Upper lobe of left lung (tissue), 6 donors: ENCODE measurements around the gene TCP11. TPM values are rescaled to one million over a fixed set of nuclear protein-coding genes. Genes with fewer than 3 reads are reported as not detected.

Source experiments
- ATAC-seq, 2 donors: fragments of 200-7000 bp; cut with Tn5 transposase; one replicate each; pipeline ENCODE4 v1.9.1; 2022; ENCODE audit warnings: mild to moderate bottlenecking in 2 of 2, moderate library complexity in 2 of 2; ENCODE audit not compliant: low FRiP score in 2 of 2
- DNase-seq, 2 donors: peaks; one replicate each; pipeline ENCODE4 v3.0.0-alpha.2; 2019 to 2020
- H3K27ac ChIP-seq, 4 donors: fragments of 200-600 bp; sonication (generic); one replicate each; pipeline ENCODE4 v1.5.1; 2016 to 2019
- H3K27me3 ChIP-seq, 4 donors: fragments of 200-600 bp; sonication (generic); one replicate each; pipeline ENCODE4 v1.5.1; 2017 to 2019
- H3K36me3 ChIP-seq, 4 donors: fragments of 200-600 bp; sonication (generic); one replicate each; pipeline ENCODE4 v1.5.1; 2016 to 2019
- H3K4me1 ChIP-seq, 4 donors: fragments of 200-600 bp; sonication (generic); one replicate each; pipeline ENCODE4 v1.5.1; 2018 to 2019
- H3K4me3 ChIP-seq, 4 donors: fragments of 200-600 bp; sonication (generic); one replicate each; pipeline ENCODE4 v1.5.1; 2017 to 2019; ENCODE audit warnings: mild to moderate bottlenecking in 2 of 4, moderate library complexity in 1 of 4
- H3K9me3 ChIP-seq, 4 donors: fragments of 200-600 bp; sonication (generic); one replicate each; pipeline ENCODE4 v1.5.1; 2018 to 2019
- CTCF ChIP-seq, 6 experiments: fragments of 450-650 bp in 4 of 6; fragments of 200-600 bp in 2 of 6; sonication (generic) in 2 of 6; IDR thresholded peaks; one replicate each; pipeline ENCODE4 v1.5.1; 2016 to 2019; ENCODE audit warnings: antibody characterized with exemption in 6 of 6
- EP300 ChIP-seq, 4 donors: sonication (generic); formaldehyde crosslinking; IDR thresholded peaks; one replicate each; pipeline ENCODE4 v1.5.1; 2017; ENCODE audit warnings: antibody characterized with exemption in 4 of 4, control low read depth in 2 of 4
- POLR2A ChIP-seq, 4 donors: fragments of 450-650 bp; IDR thresholded peaks; one replicate each; pipeline ENCODE4 v1.5.1; 2016 to 2017; ENCODE audit warnings: antibody characterized with exemption in 4 of 4, mild to moderate bottlenecking in 2 of 4
- POLR2AphosphoS5 ChIP-seq, 2 donors: sonication (generic); formaldehyde crosslinking; IDR thresholded peaks; one replicate each; pipeline ENCODE4 v1.5.1; 2017; ENCODE audit warnings: antibody characterized with exemption in 2 of 2
- WGBS, 2 donors: methylation state at CpG; one replicate each; pipeline ENCODE4 v1.1.5; 2017 to 2018; 5-methylcytosine and 5-hydroxymethylcytosine counted together
- total RNA-seq, 6 donors: library from RNA; depleted of rRNA in 4 of 6; stranded (reverse); fragments of >200 nt in 4 of 6; gene quantifications; one replicate each; pipeline versions ENCODE4 v1.1.0 to v1.2.1, GENCODE V29; 2016 to 2021
- donor health status: DM: no; HTN: no; CAD: no; lungs with moderate emphysema.
- donor health status: DM: no; HTN: yes; CAD: no; lungs with severe emphysema.

TCP11 gene
- total RNA-seq, 6 donors from 2014 or later: 0.30 to 0.89 (median 0.46) TPM; not detected in 3

- ATAC-seq (no peak), DNase-seq (no peak)
- Histone ChIP-seq H3K36me3 (peaks cover 19 to 94% (median 77%) of the 10 kb centered on the region in 4 donors), H3K4me1 (peaks cover 5 to 19% (median 14%) of the 10 kb centered on the region in 4 donors), H3K27ac (no peak overlapping the region), H3K4me3 (no peak overlapping the region), H3K9me3 (no peaks in the 10 kb centered on the region), H3K27me3 (no peaks in the 10 kb centered on the region)
- WGBS, 2 donors: 87 to 91% methylated on average over 17 of the region's 17 CpGs
- TF ChIP-seq POLR2AphosphoS5 (IDR thresholded peaks at IDR 0.05) (no peak), EP300 (IDR thresholded peaks at IDR 0.05) (no peak), POLR2A (IDR thresholded peaks at IDR 0.05) (no peak), CTCF (IDR thresholded peaks at IDR 0.05) (no peak)
Measured at GRCh38 chr6:35076997-35077712, 64.0 kb downstream of the TCP11 start.

DNA sequence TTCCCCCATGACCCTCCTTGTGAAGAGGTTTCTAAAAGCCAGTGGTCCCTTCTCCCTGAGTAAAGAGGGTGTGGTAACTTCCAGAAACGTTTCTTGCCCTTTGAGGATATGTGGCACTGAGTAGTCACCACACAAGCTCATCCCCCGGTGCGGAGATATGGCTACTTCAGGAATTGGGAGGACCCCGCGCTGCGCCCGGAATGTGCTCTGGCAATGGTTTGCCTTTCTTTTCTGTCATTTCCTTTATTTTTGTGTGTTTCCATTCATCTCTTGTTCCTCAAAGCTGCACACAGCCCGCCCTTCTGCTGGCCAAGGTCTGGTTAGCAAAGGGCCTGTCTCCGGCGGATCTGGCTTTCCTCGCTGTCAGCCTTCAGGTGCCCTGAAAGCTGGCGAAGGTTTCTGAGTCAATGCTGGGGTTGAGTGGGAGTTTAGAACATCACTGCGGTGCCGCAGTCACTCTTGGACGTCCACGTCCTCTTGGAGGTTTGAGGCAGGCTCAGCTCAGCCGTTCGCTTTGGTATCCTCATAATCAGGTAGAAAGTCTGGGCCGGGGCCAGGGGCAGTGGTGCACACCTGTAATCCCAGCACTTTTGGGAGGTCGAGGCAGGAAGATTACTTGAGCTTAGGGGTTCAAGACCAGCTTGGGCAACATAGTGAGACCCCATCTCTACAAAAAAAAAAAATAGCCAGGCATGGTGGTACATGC lies 67.2 kb downstream of the TCP11 start:
- TF ChIP-seq POLR2AphosphoS5 (IDR thresholded peaks at IDR 0.05) (no peak), POLR2A (IDR thresholded peaks at IDR 0.05) (no peak), CTCF (IDR thresholded peaks at IDR 0.05) (no peak), EP300 (IDR thresholded peaks at IDR 0.05) (no peak)
- WGBS, 2 donors: 95% methylated on average over 20 of the region's 20 CpGs
- no peak for ATAC-seq
- Histone ChIP-seq H3K4me1 (peaks cover 0 to 11% (median 3%) of the 10 kb centered on the region in 4 donors), H3K27ac (no peak overlapping the region), H3K36me3 (peaks cover 8 to 82% (median 53%) of the 10 kb centered on the region in 4 donors), H3K27me3 (no peaks in the 10 kb centered on the region), H3K4me3 (no peak overlapping the region), H3K9me3 (no peaks in the 10 kb centered on the region)
- no peak for DNase-seq

- H3K36me3 ChIP-seq: peaks cover 3 to 82% (median 46%) of the 10 kb centered on the region in 4 donors
- H3K4me3 ChIP-seq: no peak overlapping the region
- TF ChIP-seq EP300 (IDR thresholded peaks at IDR 0.05): no peak
- TF ChIP-seq POLR2A (IDR thresholded peaks at IDR 0.05): no peak
- no peak for TF ChIP-seq CTCF (IDR thresholded peaks at IDR 0.05)
- TF ChIP-seq POLR2AphosphoS5 (IDR thresholded peaks at IDR 0.05): no peak
Measured at GRCh38 chr6:35073211-35073610, 67.9 kb downstream of the TCP11 start.

GRCh38 chr6:35072698-35073055 lies 68.5 kb downstream of the TCP11 start:
- H3K9me3 ChIP-seq: no peaks in the 10 kb centered on the region
- peak overlapping the region in 1 of 4 donors; percentile 34 for H3K27ac ChIP-seq
- WGBS, 2 donors: 83 to 90% methylated on average over 9 of the region's 9 CpGs
- H3K4me1 ChIP-seq: peaks cover 0 to 11% (median 3%) of the 10 kb centered on the region in 4 donors
- no peak overlapping the region for H3K4me3 ChIP-seq
- peaks cover 3 to 80% (median 40%) of the 10 kb centered on the region in 4 donors for H3K36me3 ChIP-seq
- no peaks in the 10 kb centered on the region for H3K27me3 ChIP-seq
- ATAC-seq: no peak
- no peak for DNase-seq
- TF ChIP-seq CTCF (IDR thresholded peaks at IDR 0.05) (no peak), POLR2AphosphoS5 (IDR thresholded peaks at IDR 0.05) (no peak), POLR2A (IDR thresholded peaks at IDR 0.05) (no peak), EP300 (IDR thresholded peaks at IDR 0.05) (no peak)

More at GRCh38 chr6:35073211-35073610, 67.9 kb downstream of the TCP11 start:
- Histone ChIP-seq H3K9me3 (no peaks in the 10 kb centered on the region), H3K27me3 (no peaks in the 10 kb centered on the region), H3K27ac (no peak overlapping the region), H3K4me1 (peaks cover 0 to 11% (median 3%) of the 10 kb centered on the region in 4 donors)
- no peak for ATAC-seq
- WGBS, 2 donors: 94 to 99% methylated on average over 10 of the region's 10 CpGs
- no peak for DNase-seq
